Mucosa of rectum (tissue), 2 donors: Measurements from ENCODE around the gene MUSK.
A peak's percentile ranks its signal among the peaks of the same experiment; 100 is the strongest.

ENCODE experiments used
- H3K27ac ChIP-seq, 2 donors: one replicate each; pipeline ENCODE4 v1.7.0; 2013; ENCODE audit warnings: inconsistent platforms in 2 of 2, low read depth in 2 of 2, low read length in 2 of 2
- H3K27me3 ChIP-seq, 2 donors: one replicate each; pipeline ENCODE4 v1.7.0; 2013; ENCODE audit warnings: low read length in 2 of 2; ENCODE audit not compliant: control insufficient read depth in 2 of 2, insufficient read depth in 2 of 2
- H3K36me3 ChIP-seq, 2 donors: one replicate each; pipeline ENCODE4 v1.7.0; 2013; ENCODE audit warnings: low read length in 2 of 2; ENCODE audit not compliant: control insufficient read depth in 2 of 2, insufficient read depth in 2 of 2
- H3K4me1 ChIP-seq, 2 donors: one replicate each; pipeline ENCODE4 v1.7.0; 2013; ENCODE audit warnings: low read length in 2 of 2, mild to moderate bottlenecking in 1 of 2; ENCODE audit not compliant: control insufficient read depth in 2 of 2, insufficient read depth in 2 of 2
- H3K4me3 ChIP-seq, 2 donors: one replicate each; pipeline ENCODE4 v1.7.0; 2013; ENCODE audit warnings: low read length in 2 of 2
- H3K9ac ChIP-seq, 2 donors: one replicate each; pipeline ENCODE4 v1.7.0; 2013; ENCODE audit warnings: low read length in 2 of 2, low read depth in 1 of 2, mild to moderate bottlenecking in 1 of 2
- H3K9me3 ChIP-seq, 2 donors: one replicate each; pipeline ENCODE4 v1.7.0; 2013; ENCODE audit warnings: low read length in 2 of 2; ENCODE audit not compliant: control insufficient read depth in 2 of 2
- donor health status: healthy.
- donor health status: Normal muscosa, but diverticular disease.

Gene MUSK

DNA sequence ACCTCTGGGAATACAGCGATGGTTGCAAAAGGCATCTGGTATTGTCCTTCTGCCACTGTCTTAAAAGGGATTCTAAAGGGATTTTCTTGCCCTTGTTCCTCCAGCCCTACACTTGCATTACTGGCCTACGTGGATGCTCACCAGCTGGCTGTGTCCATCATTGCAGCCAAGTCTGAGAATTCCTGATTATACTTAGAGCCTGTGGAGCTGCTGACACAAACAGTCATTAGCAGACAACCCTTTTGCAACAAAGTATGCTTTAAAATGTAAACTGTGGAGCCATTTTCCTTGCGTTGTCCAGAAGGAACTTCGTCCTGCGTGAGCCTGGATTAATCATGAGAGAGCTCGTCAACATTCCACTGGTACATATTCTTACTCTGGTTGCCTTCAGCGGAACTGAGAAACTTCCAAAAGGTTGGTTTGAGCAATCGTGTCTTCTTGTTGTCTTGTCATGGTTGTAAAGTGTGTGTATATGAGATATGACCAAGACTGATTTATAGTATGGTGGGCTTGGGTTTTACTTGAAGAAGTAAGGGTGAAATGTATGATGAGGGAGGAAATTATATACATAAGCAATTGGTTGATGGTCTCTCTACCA, at the start of gene MUSK:
Gene MUSK, plus strand, starts transcription at position 222 of the 598 bp plus-strand sequence. Its CDS starts 114 bp downstream, at position 336.
- Histone ChIP-seq H3K4me1 (no peaks in the 10 kb centered on the region), H3K27me3 (no peaks in the 10 kb centered on the region), H3K27ac (peak within 1 kb of the TSS; percentile 16 to 54), H3K4me3 (peak within 1 kb of the TSS in 1 of 2 donors; percentile 29), H3K9me3 (no peaks in the 10 kb centered on the region), H3K36me3 (no peaks in the 10 kb centered on the region), H3K9ac (no peak within 1 kb of the TSS)

DNA sequence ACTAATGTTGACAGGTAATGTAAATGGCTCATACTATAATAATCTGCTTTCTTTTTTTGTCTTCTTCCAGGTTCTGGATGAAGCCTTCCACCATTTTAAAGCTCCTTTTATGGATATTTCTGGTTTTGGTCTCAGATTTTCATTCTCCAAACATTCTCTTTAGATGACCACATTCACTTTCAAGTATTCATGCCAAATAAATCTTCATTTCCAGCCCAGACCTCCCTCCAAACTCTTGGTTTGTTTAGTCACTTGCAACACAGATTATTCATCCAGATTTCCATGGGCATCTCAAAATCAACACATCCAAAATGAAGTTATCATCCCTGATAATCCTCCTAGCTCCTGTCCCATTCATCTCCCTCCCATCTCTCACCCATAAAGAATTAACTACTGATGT, 48.8 kb upstream of the MUSK start:
- Histone ChIP-seq H3K27ac (no peak overlapping the region), H3K4me3 (no peak overlapping the region), H3K27me3 (no peaks in the 10 kb centered on the region), H3K9ac (no peak overlapping the region), H3K36me3 (no peaks in the 10 kb centered on the region), H3K4me1 (no peaks in the 10 kb centered on the region), H3K9me3 (no peaks in the 10 kb centered on the region)

DNA sequence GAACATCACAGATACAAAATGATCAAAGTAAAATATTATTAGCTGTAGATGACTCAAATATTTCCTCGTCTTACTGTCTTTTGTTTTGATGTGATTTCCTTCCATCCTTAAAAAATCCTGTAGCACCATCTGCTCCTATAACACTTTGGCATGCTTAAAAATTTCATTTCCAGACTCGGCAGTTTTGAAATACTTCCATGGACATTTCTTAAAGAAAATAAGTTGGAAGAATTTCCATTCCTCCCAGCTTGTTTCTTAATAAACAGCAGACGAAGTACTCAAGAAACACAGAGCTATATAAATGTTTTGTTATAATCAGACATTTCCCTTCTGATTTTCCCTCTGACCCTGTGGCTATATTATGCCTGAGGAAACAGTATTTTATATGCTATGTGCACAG, 47.9 kb upstream of the MUSK start:
- Histone ChIP-seq H3K27ac (no peak overlapping the region), H3K27me3 (no peaks in the 10 kb centered on the region), H3K4me3 (no peak overlapping the region), H3K9me3 (no peaks in the 10 kb centered on the region), H3K4me1 (no peaks in the 10 kb centered on the region), H3K9ac (no peak overlapping the region), H3K36me3 (no peaks in the 10 kb centered on the region)

DNA sequence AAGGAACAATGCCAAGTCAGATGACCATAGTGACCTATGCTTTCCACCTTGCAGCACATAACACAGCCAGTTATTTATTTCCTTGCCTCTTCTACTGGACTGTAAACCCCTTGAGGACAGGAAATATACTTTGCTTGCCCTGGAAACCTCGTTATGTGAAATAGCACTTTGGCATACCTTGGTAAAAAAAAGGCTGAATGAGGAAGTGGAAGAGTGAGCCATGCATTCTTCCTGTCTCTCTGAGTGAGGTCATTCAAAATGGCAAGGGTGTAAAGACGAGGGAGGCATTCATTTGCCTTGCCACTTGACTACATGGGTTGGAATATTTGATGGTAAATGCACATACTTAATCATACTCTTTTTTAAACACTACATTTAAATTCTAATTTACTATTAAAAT, 46.2 kb upstream of the MUSK start:
- Histone ChIP-seq H3K9me3 (no peaks in the 10 kb centered on the region), H3K27me3 (no peaks in the 10 kb centered on the region), H3K4me3 (no peak overlapping the region), H3K4me1 (no peaks in the 10 kb centered on the region), H3K9ac (no peak overlapping the region), H3K36me3 (no peaks in the 10 kb centered on the region), H3K27ac (no peak overlapping the region)

DNA sequence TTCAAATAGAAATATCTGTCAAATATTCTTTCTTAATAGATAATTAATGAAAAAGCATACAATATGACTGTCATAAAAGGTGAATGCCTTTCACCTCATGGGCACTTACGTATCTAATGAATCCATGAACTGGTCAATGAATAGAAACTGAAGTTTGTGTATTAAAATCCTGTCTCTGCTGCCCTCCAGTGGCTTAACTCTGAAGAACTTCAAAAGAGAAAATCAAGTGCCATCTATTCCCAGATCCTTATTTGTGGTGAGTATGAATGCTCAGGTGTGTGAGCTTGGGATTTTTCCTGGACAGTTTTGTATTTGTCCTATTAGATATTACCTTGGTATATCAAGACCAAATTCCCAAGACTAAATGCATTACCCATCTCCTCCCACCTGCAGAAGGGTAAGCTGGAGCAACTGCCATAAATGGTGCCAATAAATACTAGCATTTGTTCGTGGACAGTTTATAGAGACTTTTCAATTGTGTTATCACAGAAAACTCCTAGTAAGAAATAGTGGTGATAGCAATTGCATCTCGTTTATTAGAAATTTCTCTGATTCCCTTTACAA, 45.0 kb upstream of the MUSK start:
- Histone ChIP-seq H3K9ac (no peak overlapping the region), H3K27ac (no peak overlapping the region), H3K27me3 (no peaks in the 10 kb centered on the region), H3K4me1 (no peaks in the 10 kb centered on the region), H3K36me3 (no peaks in the 10 kb centered on the region), H3K9me3 (no peaks in the 10 kb centered on the region), H3K4me3 (no peak overlapping the region)

DNA sequence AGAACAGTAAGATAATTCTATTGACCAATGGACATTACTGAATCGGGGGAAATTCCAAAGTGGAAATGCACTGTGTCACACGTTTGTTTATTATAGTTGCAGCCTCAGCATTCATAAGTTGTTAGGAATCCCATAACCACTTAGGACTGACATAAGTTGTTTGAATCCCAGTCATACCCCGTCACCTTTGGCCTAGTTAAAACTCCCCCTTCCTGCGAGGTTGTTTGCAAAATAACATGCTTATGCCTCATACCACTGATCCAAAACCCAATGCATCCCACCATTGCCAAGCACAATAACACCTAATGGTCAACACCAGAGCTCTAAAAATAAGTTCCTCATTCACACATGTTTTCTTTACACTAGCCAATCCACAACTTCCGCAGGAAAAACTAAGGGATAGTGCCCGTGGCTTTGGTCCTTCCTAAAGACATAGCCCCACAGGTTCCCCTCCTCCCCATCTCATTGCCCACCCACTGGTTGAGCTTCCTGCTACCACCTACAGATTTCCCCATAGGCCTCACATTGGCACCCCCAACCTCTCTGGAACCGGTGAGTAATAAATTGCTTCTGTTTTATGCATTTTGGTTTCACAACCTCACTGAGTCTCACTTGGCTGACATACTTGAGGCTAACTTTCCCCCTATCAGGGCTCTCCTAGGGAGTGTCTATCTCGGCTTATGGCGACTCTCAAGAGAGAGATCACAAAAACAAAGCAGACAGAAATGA, 42.3 kb upstream of the MUSK start:
- Histone ChIP-seq H3K4me1 (no peaks in the 10 kb centered on the region), H3K36me3 (no peaks in the 10 kb centered on the region)

DNA sequence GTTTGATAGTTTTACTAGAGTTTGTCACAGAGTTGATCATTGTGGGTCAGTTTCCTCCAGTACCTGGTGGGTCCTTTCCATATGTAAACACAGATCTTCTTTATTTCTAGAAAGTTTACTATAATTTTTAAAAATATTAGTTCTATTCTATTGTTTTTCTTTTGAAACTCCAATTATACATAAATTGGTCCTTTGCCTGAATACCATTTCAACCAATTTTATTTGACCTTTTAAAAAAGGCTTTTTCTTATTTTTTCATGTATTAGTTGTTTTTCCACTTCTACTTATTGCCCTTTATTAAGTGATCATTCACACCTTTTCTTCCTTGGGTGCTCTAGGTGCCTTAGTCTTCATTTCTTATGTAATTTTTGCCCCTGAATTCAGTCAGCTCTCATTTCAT, 33.0 kb upstream of the MUSK start:
- no peak overlapping the region for H3K4me3 ChIP-seq

More for the DNA sequence above, 42.3 kb upstream of the MUSK start:
- H3K9ac ChIP-seq, result no peak overlapping the region
- no peaks in the 10 kb centered on the region for H3K27me3 ChIP-seq
- H3K9me3 ChIP-seq, result no peaks in the 10 kb centered on the region
- H3K27ac ChIP-seq, result no peak overlapping the region
- H3K4me3 ChIP-seq, result no peak overlapping the region

DNA sequence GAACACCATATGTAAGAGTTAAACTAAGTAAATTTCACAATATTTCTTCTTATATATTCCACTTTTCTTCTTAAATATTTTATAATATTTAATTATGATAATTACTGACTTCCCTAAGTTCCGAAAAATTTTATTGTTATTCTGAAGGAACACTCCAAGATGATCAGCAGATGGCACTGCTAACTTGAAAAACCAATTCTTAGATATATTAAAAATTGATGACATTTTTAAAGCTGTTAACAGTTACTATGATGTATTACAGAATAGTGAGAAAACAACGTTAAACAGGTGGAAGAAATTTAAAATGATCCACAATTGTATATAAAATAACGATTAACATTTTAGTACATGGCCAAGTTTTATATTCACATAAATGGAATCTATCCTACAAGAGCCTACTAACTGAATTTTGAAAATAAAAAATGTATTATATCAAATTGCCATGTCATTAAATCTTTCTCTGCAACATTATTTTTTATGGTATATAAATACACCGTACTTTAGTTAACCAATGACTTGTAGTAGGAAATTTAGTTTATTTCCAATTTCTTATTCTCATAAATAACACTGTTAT, 30.1 kb upstream of the MUSK start:
- H3K9me3 ChIP-seq, result no peaks in the 10 kb centered on the region
- H3K4me3 ChIP-seq, result no peak overlapping the region
- no peaks in the 10 kb centered on the region for H3K4me1 ChIP-seq
- H3K9ac ChIP-seq, result no peak overlapping the region
- no peaks in the 10 kb centered on the region for H3K36me3 ChIP-seq
- no peak overlapping the region for H3K27ac ChIP-seq
- H3K27me3 ChIP-seq, result no peaks in the 10 kb centered on the region

More for the DNA sequence above, 33.0 kb upstream of the MUSK start:
- Histone ChIP-seq H3K36me3 (no peaks in the 10 kb centered on the region), H3K27ac (no peak overlapping the region), H3K4me1 (no peaks in the 10 kb centered on the region), H3K9ac (no peak overlapping the region), H3K9me3 (no peaks in the 10 kb centered on the region), H3K27me3 (no peaks in the 10 kb centered on the region)

DNA sequence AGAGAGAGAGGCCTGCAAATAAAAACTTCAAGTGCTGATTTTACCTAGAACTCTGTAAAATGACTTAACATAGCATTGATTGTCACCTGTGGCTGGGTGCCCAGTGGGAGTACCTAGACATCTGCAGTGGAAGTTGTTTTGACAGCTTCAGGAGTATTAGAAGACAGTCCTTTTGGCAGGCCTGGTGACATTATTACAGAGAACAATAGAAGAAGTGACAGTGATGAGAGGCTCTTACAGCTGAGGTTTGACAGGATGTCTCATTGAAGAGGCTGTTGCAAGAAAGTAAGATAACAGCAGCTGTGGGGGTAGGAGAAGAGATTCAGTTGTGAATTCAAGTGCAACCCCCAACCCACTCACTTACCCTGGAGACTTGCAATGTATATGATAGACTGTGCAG, 27.9 kb upstream of the MUSK start:
- Histone ChIP-seq H3K36me3 (no peaks in the 10 kb centered on the region), H3K27me3 (no peaks in the 10 kb centered on the region), H3K27ac (no peak overlapping the region), H3K9ac (no peak overlapping the region), H3K9me3 (no peaks in the 10 kb centered on the region), H3K4me3 (no peak overlapping the region), H3K4me1 (no peaks in the 10 kb centered on the region)

DNA sequence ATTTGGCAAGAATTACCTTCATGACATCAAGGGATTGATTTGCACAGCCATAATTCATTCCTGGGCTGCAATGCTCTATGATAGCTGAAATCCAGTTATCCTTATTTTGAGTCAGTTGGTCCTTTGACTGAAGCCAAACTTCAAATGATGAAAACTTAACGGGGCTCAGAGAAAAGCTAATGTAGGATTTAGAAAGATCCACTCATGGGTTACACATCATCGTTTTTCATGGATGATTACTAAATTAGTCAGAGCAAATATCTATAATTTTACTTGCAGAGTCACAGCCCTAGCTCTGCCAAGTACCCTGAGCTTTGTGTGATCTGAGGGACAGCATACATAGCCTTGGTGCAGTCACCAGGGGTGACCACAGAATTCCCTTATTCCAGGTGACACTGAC, 27.3 kb upstream of the MUSK start:
- Histone ChIP-seq H3K4me3 (no peak overlapping the region), H3K4me1 (no peaks in the 10 kb centered on the region), H3K9ac (no peak overlapping the region), H3K27me3 (no peaks in the 10 kb centered on the region), H3K27ac (no peak overlapping the region), H3K36me3 (no peaks in the 10 kb centered on the region), H3K9me3 (no peaks in the 10 kb centered on the region)
